ENCODE results near the gene SRSF5.
"Not testable (repeated sequence)": the region's sequence is repeated elsewhere in the genome, so short reads cannot be mapped to it uniquely, and the experiment has no call there.

SRSF5 gene

DNA sequence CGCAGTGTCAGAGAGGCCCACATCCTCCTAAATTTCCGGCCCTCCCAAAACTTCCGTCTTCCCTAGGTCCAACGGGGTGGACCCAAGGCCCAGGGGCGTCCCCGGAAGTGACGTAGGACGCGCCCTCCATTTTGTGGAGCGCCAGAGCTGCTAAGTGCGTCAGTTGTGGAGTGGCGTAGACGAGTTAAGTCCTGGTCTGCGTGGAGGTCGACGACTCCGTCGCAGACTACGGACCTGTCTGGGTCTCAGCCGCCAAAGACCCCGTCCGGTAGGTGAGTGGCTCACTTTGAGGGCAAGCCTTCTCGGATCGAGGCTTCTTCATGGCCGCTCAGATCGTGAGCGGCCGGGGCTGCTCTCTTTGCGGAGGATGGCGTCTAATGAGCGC, at the start of gene SRSF5:
Gene SRSF5 (plus strand): TSS at position 159 of the 385 bp plus-strand sequence. CDS start 1,015 bp downstream, outside the sequence.
- DNase-seq = peak; percentile 90

DNA sequence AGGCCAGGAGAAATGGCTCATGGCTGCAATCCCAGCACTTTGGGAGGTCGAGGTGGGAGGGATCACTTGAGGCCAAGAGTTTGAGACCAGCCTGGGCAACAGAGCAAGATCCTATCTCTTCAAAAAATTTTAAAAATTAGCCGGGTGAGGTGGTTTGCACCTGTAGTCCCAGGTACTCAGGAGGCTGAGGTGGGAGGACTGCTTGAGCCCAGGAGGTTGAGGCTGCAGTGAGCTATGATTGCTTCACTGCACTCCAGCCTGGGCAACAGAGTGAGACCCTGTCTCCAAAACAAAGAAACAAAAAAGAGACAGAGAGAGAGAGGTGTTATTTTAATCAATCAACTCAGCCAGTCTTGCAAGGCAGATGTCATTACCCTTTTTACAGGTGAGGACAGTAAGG, 48.3 kb upstream of the SRSF5 start:
- DNase-seq = not testable (repeated sequence)

DNA sequence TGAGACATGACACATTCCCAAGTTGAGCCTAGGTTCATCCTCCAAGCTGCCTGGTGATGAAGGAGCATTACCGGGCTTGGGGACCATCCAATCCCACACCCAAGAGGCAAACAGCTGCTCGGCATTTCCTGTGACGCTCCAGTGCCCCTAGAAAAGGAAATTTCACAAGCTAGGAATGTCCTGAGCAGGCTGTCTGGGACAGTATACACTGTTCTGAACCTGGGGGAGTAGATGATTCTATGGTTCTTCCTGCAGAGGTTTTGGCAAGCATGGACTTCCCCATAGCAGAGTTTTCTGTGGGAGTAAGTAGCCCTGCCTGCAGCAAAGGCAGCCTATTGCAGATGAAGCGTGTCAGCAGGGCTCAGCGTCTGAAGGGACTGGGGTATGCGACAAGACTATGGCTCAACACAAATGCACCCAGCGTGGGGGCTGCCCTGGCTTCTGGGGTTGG, 47.4 kb upstream of the SRSF5 start:
- no peak for DNase-seq

DNA sequence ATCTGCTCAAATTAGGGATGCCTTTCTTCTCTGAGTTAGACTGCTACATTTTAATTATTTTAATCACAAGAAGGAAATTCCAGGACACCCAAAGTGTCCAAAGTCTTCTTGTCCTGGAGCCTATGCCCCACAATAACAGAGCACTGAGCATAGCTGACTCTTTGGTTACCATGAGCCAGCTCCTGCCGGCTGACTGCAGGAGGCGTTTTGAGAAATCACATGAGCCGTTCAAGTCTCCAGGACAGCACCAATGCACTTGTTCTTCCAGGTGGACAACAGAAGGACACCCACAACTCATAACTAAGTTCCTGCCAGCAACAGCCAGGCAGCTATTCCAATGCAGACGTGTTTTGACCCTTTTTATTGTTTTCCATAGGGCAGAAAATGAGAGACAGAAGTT, 46.0 kb upstream of the SRSF5 start:
- DNase-seq = no peak

DNA sequence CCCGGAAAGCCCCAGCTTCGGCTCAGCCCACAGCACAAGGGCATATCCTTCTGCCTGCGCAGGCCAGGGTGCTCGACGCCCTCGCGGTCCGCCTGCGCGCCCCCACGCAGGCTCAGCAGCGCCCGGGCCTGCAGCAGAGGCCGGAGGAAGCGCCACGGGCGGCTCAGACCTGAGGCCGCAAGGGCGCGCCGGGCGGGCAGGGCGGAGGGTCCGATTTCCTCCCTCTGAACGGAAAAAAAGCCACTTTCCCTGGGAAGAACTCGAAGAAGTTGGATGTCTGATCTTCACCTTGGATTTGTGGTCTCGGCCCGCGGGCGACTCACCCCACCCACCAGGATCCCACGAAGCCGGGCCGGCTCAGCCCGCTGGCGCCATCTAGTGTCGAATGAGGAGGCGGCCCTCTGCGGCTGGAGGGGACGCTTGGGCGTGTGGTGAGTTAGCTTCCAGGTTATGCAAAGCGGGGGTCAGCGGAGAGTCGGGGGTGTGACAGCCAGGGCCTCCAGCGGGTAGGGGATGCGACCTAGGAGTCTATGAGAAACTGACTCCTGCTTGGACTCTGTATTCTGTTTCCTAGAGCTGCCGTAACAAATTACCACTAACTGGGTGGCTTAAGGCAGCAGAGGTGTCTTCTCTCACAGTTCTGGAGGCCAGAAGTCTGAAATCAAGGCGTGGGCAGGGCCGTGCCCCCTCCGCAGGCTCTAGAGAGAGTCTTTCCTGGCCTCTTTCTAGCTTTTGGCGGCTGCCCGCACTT, 40.0 kb upstream of the SRSF5 start:
- DNase-seq = peak; percentile 81

DNA sequence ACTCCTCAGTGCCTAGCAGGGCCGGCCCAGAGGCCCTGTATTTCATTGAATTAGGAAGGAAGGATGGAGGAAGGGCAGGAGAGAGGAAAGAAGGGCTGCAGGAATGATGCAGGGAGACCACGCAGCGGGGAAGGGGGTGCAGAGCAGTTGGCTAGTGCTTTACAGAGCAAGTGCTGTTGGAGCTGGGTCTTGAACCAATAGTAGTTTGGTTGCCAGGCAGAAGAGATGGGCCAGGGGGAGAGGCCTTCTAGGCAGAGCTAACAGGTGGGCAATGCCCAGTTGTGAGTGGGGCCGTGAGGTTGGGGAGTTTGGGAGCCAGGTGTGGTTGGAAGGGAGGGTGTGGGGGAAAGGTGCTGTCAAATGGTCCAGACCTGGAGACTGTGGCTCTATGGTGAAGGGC, 39.1 kb upstream of the SRSF5 start:
- no peak for DNase-seq

DNA sequence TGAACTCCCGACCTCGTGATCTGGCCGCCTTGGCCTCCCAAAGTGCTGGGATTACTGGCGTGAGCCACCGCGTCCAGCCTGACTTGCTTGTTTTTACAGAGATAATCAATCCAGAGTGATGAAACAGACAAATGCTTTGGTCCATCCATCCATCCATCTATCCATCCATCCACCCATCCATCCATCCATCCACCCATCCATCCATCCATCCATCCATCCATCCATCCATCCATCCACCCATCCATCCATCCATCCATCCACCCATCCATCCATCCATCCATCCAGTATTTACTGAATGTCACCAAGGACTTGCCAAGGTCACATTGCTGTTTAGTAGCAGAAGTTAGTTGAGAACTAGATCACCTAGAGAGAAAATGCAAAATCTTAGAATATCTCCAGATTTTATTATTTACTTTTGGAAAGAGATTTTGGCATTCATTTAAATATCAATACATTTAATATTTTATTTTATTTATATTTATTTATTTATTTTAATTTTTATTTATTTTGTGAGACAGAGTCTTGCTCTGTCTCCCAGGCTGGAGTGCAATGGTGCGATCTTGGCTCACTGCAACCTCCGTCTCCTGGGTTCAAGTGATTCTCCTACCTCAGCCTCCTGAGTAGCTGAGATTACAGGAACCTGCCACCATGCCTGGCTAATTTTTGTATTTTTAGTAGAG, 34.9 kb upstream of the SRSF5 start:
- not testable (repeated sequence) for DNase-seq

DNA sequence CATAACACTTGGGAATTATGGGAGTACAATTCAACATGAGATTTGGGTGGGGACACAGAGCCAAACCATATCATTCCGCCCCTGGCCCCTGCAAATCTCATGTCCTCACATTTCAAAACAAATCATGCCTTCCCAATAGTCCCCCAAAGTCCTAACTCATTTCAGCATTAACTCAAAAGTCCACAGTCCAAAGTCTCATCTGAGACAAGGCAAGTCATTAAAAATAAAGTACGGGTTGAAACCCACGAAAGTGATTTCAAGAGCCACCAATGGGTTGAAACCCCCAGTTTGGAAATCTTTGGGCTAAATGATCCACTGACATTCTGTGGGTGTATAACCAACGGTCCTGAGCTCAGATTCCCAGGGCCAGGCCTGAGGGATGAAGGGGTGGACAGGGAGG, 30.5 kb upstream of the SRSF5 start:
- not testable (repeated sequence) for DNase-seq

DNA sequence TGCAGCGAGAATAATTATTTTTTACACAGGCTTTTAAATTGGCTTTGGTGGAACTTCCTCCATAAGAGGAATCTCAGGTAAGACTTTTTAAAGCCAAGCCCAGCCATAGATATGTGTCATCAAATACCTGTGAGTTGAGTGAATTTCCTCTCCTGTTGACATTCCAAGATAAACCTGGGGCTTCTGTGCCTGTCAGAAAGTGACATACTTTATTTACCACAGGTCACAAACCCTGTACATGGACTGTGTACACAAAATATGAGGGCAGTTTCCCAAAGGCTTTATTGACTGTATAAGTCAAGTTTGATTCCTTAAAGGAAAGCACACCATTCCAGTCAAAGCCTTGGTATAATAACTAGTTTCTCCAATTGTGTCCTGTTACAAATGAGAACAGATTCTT, 25.9 kb upstream of the SRSF5 start:
- DNase-seq = no peak

DNA sequence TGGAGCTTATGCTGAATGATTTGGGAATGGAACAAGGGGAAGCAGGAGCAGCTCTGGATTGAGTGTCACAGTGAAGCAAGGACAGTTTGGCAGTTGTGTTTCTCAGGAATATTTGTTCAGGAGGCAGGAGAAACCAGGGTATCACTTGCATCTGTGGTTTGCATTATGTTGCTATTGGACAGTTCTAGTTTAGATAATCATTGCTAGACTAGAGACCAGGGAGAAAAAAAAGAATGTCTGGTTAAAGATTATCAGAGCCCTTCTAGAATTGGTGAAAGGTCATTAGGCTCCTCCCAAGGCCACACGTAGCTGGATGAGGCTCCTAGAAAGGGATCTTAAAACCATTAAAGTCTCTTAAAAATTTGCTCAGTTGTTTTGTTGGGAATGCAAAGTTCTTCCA, 17.0 kb upstream of the SRSF5 start:
- DNase-seq = no peak

DNA sequence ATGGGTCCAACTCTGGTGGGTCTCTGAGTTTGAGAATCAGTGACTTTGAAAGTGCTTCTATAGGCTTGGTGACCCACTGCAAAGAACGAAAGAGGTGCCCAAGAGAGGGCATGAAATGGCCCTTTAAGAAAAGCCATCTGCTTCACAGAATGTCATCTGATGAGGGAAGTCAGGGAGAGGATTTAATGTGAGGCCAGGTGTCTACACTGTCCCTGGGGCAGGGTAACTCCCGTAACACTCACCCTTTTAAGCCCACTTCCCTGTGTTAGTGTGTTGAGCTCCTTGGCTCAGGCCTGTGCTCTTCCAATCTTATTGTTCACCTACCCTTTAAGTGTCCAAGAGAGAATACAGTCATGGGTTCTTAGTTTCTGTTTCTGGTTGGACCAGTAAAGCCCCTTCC, 16.4 kb upstream of the SRSF5 start:
- no peak for DNase-seq

DNA sequence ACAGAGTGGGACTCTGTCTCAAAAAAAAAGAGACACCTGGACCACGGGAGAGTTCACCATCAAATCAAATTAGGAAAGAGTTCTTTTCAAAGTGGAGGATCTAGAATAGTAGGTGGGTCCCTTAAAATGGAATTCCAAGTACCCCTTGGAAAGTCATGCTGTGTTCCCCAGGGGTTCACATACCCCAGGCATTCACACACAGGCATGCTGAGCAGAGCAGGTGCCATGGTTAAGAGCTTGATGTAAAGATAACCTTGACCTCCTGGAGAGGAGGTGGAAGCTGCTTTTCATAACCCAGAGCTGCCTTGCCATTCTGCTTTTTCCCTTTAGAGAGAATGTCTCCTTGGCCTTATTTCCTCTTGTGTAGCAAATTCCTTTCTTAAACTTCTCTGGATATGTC, 14.2 kb upstream of the SRSF5 start:
- DNase-seq = no peak

DNA sequence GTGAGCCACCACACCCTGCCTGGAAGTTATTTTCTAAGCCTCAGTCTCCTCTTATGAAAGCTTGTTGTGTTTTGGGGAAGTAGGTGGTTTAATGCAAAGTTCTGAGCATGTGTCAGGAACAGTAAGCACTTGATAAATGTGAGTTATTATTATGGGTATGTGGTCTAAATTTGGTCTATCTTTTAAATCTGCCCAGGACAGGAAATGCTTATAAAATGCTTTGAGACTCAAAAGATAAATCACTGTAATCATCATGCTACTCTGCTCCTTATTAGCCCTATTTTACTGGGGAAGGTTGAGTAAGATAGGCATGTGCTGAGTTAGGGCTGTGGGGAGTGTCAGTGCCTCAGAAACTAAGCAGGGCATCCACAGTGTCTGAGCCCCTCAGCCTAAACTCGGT, 13.1 kb upstream of the SRSF5 start:
- DNase-seq = no peak

DNA sequence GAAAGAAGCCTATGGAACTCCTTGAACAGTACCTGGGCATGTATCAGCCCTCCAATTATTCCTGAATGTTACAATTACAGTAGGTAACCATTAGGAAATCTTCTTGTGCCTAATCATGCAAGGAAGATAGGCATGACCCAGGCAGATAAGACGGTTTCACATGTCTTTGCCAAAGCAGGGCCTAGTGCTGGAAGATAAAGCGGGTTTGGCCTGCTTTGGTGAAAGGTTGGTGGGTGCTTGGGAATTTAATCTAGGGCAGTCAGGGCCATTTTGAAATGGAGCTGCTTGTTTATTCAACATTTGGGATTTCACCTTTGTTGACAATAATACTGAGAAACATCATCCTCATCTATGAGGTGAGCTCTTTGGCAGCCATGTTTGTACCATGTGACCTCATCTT, 12.5 kb upstream of the SRSF5 start:
- DNase-seq = no peak

DNA sequence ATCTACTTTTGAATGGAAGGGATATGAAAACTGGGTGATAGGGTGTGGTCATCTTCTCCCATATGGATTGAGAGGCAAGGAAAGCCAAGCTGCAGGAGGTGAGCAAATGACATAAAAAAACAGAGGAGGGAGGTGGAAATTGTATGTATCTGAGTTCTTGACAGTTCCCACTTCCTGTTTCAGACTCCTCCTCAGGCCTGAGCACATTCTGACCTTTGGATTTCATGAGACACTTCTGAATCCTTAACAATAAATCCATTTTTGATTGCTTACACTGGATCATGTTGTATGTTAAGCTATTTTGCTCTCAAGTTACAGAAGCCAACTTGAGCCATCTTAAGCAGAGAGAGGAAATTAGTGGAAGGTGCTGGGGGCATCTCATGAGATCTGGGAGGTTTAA, 11.6 kb upstream of the SRSF5 start:
- DNase-seq = no peak

DNA sequence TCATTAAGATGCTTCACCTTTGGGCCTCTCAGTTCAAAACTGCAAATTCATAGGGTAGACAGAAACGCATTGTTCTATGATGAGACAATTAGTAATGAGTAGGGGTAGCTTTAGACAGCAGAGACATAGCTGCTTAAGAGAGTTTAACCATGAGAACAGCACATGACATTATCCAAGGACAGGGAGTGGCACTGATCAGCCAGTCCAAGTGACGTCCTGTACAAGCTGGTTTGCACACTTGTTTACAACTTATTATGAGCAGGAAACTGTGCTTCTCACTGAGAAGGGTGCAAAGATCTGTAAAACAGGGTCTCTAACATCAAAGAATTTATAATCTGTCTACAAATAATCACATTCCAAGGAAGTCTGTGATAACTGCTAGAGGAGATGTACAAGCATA, 11.2 kb upstream of the SRSF5 start:
- DNase-seq = no peak

DNA sequence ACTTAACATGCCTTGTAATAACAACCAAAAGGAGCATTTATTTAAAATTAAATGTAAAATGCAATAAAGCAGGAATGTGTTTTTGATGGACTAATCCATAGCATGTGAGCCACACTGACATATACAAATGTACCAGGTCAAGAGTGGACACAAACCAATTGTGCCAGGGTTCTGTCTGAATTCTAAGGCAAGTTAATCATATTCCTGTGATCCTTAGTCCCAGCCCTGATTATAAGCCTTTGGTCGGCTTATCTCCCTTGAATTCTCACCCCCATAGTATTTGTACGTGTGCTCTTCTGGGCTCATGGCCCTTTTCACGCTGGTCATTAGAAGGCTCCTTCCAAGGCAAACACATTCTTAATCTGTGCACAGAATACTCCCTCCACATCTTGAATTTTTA, 10.6 kb upstream of the SRSF5 start:
- DNase-seq = no peak

DNA sequence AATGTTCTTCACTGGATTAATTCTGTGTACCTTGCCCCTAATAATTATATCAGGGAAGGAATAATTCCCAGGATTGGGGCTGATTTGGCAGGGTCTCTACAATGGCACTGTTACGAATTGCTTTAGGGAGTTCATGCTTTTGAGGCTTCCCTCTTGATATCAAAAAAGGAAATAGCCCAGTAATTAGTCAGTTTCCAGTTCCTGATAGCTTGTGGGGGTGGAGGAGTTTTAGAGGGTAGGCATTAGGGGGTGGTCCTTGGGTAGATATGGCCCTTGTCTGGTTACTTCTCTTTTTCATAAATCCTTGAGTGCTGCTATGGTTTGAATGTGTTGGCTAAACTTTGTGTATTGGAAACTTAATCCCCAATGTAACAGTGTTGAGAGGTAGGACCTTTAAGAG, 6.1 kb upstream of the SRSF5 start:
- no peak for DNase-seq

DNA sequence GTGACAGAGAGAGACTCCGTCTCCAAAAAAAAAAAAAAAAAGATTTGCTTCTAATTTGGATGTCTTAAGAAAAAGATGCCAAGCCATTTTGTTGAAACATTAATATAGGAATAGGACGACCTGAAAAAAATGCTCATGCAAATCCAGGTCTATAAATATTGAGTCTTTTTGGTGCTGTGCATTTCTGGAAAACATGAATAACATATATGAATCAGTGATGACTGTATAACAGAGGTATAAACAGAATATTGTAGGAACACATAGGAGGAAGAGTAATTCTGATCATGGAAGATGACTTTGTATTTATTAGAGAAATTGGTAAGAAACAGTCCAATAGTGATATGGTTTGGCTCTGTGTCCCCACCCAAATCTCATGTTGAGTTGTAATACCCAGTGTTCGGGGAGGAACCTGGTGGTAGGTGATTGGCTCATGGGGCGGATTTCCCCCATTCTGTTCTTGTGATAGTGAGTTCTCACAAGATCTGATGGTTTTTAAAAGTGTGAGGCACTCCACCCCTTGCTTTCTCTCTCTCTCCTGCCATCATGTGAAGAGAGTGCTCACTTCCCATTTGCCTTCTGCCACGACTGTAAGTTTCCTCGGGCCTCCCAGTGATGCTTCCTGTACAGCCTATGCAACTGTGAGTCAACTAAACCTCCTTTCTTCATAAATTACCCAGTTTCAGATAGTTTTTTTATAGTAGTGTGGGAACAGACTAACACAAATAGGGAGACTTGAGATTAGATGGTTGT, 3.0 kb upstream of the SRSF5 start:
- no peak for DNase-seq

DNA sequence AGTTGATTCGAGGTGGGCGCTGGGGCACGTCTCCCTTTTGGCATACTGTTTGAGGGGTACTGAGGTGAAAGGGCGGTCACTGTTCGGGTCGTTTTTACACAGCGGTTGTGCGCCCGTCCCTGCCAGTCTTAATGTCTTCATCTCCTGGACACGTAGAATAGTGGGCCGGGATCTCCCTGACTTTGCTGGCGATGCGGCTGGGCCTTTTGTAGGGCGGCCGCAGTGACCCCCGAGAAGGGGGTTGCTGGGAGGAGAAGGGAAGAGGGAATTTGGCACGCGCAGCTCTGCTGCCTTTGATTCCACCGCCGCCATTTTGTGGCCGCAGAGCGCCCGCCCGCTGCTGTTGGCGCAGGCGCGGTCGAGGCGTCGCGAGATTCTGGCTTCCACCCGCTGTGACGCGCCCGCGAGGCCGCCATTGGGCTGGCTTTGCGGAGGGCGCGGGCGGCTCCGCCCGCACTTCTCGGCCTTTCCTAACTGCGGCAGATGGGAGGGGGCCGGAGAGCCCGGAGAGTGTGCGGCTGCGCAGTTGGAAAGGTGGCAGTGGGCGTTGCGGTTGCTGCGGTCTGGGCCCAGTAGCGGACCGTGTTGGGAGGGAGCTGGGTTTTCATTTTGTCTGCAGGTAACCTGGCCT, 542 bp downstream of the SRSF5 start:
- DNase-seq = peak; percentile 79

DNA sequence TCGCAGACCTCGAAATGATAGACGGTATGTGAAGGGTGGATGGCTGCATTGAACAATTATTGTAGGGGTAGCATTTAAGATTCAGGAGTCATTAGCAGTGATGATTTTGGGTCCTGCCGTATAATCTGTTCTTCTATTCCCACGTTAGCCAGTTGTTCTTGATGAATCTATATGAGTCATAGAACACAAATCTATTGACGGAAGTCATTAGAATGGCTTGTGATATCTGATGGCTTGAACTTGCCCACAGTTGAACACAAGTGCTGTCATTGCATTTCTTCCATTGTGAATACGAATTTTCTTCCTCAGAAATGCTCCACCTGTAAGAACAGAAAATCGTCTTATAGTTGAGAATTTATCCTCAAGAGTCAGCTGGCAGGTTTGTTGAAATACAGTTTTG, 1.9 kb downstream of the SRSF5 start:
- no peak for DNase-seq

DNA sequence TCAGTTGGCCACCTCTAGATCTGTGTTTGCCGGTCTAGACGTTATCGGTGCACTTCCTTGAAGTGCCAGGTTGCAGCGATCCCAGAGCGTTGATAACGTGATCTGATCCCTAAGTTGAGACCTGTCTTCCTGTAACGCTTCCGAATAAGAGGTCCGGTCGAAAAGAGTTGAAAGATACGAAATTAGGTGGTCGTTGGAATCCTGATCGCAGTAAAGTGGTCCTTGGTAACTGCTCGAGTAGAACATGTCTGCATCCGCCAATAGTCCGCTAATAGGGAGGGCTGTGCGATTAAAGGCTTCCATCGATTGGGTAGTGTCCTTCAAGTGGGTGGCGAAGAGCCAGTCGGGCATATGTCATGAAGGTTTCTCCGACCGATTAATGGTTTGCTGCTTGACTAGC, 2.7 kb downstream of the SRSF5 start:
- no peak for DNase-seq

DNA sequence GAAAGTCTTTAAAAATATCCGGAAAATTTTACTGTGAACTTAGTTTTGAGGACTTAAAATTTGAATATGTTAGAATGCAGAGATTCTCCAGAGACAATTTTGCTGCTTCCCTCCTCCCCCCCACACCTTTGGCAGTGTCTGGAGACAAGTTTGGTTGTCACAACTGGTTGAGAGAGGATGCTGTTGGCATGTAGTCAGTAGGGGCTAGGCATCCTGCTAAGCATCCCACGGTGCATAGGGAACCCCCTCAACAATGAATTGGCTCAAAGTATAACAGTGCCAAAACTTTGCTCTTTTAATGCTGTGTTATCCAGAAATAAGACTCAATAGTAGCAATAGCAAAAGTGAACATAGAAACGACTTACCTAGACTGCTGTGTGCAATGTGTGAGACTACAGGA, 3.6 kb downstream of the SRSF5 start:
- DNase-seq = no peak

DNA sequence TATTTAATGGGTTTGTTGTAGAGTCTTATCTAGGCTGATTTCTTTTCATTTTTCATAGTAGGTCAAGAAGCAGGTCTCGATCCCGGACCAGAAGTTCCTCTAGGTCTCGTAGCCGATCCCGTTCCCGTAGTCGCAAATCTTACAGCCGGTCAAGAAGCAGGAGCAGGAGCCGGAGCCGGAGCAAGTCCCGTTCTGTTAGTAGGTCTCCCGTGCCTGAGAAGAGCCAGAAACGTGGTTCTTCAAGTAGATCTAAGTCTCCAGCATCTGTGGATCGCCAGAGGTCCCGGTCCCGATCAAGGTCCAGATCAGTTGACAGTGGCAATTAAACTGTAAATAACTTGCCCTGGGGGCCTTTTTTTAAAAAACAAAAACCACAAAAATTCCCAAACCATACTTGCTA, 4.2 kb downstream of the SRSF5 start:
- DNase-seq = no peak

Data from activated T-cell treated with anti-CD3 and anti-CD28 coated beads for 4 hours (primary cell).